Embryonic facial prominence (tissue), 1 donor: ENCODE results near the gene NKX1-2.
"Not testable (repeated sequence)": the region's sequence is repeated elsewhere in the genome, so short reads cannot be mapped to it uniquely, and the experiment has no call there.

Experiments
- DNase-seq: peaks from one replicate; pipeline ENCODE4 v3.0.0-alpha.2; 2016; ENCODE audit errors: extremely low spot score

NKX1-2 gene

GRCh38 chr10:124449170-124450011 is 444 bp downstream of the NKX1-2 start:
- no peak for DNase-seq

GRCh38 chr10:124448696-124449169 is 1.1 kb downstream of the NKX1-2 start:
- DNase-seq = no peak

GRCh38 chr10:124447751-124448466 is 1.9 kb downstream of the NKX1-2 start:
- DNase-seq = no peak

DNA sequence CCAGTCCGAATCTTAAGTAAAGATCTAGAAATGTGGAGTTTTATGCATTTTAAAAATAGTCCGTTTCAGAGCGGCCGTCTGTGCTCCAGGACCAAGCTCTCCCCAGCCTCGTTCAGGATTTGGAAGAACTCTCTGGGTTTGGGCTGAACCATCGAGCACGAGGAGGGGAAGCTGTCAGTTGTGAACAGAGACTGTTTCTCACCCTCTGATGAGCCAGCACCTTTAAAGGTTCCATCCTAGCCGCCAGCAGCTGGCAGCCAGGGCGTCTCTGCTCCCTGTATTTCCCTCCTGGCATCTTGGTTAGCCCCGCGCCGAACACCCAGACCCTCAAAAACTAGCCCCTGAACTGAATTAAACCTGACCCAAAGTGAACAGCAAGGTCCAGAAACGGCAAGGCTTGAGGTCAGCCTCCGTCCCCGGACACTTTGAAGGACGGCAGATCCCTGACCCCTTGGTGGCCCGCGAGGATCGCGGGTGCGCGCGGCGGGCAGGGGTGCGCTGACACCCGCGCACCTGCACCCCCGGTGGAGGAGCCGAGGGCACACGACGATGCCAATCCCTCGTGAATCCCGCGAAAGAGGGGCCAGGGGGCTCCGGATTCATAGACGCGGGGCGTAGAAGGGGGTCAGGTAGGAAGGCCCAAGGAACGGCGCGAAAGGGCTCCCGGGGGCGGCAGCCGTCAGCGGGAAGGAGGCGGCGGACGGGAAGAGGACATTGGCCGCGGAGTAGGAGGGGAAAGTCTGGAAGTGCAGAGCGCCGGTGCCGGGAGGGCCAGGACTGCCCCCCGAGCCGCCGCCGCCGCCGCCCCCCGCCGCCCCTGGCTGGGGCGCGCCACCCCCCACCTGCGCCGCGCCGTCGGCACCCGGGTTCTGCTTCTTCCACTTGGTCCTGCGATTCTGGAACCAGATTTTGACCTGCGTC is 2.7 kb downstream of the NKX1-2 start:
- DNase-seq = no peak

DNA sequence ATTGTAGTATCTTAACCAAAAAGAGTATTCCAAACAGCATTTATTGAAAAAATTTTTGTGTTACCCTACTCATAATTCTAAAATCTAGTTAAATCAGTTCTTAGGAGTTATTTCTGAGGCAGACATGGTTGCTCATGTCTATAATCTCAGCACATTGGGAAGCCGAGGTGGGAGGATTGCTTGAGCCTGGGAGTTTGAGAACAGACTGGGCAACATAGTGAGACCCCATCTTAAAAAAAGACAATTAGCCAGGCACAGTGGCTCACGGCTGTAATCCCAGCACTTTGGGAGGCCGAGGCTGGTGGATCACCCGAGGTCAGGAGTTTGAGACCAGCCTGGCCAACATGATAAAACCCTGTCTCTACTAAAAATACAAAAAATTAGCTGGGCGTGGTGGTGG is 8.1 kb downstream of the NKX1-2 start:
- not testable (repeated sequence) for DNase-seq

DNA sequence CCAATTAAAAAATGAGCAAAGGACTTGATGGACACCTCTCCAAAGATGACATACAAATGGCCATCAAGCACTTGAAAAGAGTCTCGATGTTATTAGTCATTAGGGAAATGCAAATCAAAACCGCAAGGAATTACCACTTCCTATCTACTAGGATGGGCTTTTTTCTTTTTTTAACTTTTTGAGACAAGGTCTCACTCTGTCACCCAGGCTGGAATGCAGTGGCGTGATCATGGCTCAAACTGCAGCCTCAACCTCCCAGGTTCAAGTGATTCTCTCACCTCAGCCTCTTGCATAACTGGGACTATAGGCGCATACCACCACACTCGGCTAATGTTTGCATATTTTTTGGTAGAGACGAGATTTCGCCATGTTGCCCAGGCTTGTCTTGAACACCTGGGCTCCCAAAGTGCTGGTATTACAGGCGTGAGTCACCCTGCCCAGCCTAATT is 13.6 kb downstream of the NKX1-2 start:
- no peak for DNase-seq

DNA sequence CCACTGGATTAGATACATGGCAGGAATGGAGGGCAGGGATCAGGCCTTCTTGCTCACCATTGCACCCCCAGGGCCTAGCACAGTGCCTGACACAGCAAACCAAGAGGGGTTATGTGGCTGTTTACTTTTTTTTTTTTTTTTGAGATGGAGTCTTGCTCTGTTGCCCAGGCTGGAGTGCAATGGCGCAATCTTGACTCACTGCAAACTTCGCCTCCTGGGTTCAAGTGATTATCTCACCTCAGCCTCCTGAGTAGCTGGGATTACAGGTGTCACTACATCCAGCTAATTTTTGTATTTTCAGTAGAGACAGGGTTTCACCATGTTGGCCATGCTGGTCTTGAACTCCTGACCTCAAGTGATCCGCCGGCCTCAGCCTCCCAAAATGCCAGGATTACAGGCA is 14.2 kb downstream of the NKX1-2 start:
- DNase-seq = not testable (repeated sequence)

GRCh38 chr10:124433461-124433860 is 16.4 kb downstream of the NKX1-2 start:
- DNase-seq = no peak

GRCh38 chr10:124430077-124430476 is 19.8 kb downstream of the NKX1-2 start:
- DNase-seq = no peak

DNA sequence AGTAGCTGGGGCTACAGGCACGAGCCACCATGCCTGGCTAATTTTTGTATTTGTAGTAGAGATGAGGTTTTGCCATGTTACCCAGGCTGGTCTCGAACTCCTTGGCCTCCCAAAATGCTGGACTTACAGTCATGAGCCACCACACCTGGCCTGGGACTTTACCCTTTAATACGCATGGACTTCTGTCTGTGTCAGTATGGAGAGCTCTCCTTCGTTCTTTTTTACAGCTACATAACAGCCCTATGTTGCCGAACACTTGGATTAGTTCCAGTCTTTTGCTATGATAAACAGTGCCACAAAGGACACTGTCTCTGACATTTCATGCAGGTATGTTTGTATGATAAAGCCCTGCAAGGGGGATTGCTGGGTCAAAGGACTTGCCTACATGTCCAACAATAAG is 20.3 kb downstream of the NKX1-2 start:
- DNase-seq = no peak

DNA sequence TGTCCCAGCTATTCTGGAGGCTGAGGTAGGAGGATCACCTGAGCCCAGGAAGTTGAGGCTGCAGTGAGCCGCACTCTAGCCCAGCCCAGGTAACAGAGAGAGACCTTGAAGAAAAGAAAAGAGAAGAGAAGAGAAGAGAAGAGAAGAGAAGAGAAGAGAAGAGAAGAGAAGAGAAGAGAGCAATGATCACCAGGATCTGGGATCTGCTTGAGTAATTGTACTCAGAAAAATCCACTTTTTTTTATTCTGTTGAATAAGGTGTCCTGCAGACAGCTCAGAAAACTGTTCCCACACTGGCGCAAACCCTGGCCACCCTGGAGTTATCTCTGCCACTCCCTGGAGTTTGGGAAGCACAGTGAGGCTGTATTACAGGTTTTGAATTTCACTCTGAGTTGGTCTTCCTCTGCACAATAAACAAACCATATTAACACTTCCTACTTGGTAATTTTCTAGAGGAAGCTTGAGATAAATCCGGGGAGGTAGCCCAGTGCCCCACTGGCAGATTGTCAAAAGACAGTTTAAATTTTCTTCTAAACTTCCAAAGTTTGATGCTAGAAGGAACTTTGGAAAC is 21.5 kb downstream of the NKX1-2 start:
- no peak for DNase-seq

- no peak for DNase-seq
Measured at GRCh38 chr10:124425227-124425962, 24.4 kb downstream of the NKX1-2 start.

GRCh38 chr10:124423813-124424212 is 26.0 kb downstream of the NKX1-2 start:
- DNase-seq = no peak

- DNase-seq = no peak
Measured at GRCh38 chr10:124422742-124423141, 27.1 kb downstream of the NKX1-2 start.

- no peak for DNase-seq
Measured at GRCh38 chr10:124420254-124420653, 29.6 kb downstream of the NKX1-2 start.

DNA sequence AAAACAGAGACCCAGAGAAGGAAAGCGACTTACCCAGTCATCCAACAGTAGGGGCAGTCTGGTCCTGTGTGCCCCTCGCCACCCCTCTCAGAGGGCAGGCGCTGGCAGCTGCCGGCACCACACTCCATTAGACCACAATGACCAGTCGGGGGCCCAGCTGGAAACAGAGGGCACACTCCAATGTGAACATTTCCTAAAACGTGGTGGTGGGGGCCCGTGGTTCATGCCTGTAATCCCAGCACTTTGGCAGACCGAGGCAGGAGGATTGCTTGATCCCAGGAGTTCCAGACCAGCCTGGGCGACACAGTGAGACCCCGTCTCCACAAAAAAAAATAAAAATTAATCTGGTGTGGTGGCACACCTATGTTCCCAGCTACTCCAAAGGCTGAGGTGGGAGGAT is 30.2 kb downstream of the NKX1-2 start:
- DNase-seq = no peak

DNA sequence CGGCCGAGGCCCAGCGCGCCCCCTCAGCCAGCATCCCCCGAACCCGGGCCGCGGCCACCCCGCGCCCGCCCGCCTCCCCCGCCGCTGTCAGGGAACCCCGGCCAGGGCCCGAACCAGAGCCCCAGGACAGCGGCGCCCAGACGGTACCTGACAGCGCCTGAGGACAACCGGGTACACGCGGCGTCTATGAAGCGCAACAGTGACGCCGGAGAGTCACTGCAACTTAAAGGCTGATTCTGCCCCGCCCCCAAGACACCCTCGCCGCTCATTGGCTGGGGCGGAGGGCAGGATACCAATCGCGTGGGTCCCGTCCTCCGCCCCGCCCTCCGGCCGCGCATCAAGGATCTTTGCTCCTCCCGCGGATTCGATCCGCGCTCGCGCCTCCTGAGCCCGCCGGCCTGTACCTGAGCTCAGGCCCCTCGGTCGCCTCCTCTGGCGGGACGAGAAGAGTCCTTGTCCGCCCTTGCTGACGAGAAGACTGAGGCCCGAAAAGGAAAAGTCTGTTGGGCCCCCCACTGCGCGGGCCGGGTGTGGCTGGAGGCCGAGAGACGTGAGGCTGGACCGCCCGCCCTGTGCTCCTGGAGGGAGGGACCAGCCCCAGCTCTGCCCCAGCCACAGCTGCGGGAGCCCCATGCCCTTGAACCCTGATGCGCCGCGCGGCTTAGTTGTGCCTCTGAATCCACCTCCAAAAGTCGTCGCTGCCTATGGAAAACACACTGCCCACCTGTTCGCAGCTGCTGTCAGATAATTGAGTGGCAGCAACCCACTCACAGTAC is 30.9 kb downstream of the NKX1-2 start, which contains the start of gene OAT:
Gene OAT (minus strand): TSS at position 198 of the 776 bp plus-strand sequence. CDS start 6,752 bp downstream, outside the sequence.
- DNase-seq = peak; percentile 92

DNA sequence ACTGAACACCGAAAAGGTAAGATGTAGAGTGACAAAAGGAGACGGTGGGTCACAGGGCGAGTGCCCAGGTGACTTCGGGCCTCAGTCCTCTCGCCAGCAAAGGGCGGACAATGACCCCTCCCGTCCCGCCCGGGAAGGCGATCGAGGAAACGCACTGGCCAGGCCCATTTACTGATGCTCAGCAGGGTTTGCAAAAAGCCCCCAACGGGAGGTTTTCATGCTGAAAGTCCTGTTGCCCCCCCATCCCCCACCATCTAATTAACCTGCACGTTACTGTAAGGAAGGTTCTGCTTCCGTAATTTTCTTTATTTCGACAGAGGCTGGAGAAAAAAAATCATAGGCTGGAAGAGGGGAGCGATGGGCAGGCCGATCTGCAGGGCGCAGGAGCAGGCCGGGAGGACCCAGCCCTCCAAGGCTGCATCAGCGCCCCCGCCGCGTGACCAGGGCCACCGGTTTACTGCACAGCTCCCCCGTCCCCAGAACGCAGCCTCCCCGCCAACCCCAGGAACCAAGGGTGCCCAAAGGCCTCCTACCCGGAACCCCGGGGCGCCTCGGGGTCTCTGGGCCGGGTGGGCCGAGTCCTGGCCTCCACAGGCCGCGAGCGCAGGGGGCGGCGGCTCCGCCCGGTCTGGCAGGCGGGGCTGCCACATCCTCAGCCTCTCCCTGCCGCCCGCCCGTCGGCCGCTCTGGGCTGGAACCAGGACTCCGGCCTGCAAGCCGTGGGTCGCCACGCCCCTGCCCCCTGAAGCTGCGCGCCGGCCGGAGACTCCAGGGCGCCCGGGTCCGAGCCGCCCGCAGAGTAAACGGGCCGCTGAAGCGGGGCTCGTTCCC is 31.7 kb downstream of the NKX1-2 start:
- DNase-seq = no peak

- DNase-seq = no peak
Measured at GRCh38 chr10:124416733-124417132, 33.1 kb downstream of the NKX1-2 start.
